Choroid plexus epithelial cell (primary cell): ENCODE results near the gene NFKBIE.

Experiments used
- DNase-seq: peaks from one replicate; pipeline ENCODE4 v3.0.0-alpha.2; 2010; ENCODE audit warnings: low read depth
- H3K4me3 ChIP-seq: 2 replicates; pipeline ENCODE4 v1.5.1; 2011; ENCODE audit warnings: low read depth, mild to moderate bottlenecking, control low read depth, low read length, moderate library complexity
- TF ChIP-seq, protein P1 (sequence below): conservative IDR thresholded peaks from 2 replicates; pipeline ENCODE4 v1.5.1; 2011; ENCODE audit warnings: low read depth, mild to moderate bottlenecking, control low read depth, inconsistent platforms, low read length, moderate library complexity

Gene NFKBIE

DNA sequence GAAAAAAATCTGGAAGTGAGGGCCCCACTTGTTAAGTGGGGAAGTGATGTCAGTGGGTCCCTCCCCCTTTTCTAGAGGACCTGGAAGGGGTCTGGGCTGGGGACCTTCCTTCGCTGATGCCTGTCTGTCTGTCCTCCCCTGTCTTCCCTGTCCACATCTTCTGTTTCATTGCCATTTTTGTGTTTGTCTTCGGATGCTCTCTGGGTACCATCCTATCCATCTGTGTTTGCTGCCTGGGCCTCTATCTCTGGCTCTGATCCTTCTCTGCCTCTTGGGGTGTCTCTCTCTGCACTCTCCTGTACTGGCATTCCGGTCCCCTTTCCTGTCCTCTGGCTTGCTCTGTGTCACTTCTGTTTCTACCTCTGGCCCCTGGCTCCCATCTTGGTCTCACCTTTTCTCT lies 7.2 kb upstream of the NFKBIE start:
- no peak for DNase-seq
- H3K4me3 ChIP-seq: no peak overlapping the region
- TF ChIP-seq, protein P1, sequence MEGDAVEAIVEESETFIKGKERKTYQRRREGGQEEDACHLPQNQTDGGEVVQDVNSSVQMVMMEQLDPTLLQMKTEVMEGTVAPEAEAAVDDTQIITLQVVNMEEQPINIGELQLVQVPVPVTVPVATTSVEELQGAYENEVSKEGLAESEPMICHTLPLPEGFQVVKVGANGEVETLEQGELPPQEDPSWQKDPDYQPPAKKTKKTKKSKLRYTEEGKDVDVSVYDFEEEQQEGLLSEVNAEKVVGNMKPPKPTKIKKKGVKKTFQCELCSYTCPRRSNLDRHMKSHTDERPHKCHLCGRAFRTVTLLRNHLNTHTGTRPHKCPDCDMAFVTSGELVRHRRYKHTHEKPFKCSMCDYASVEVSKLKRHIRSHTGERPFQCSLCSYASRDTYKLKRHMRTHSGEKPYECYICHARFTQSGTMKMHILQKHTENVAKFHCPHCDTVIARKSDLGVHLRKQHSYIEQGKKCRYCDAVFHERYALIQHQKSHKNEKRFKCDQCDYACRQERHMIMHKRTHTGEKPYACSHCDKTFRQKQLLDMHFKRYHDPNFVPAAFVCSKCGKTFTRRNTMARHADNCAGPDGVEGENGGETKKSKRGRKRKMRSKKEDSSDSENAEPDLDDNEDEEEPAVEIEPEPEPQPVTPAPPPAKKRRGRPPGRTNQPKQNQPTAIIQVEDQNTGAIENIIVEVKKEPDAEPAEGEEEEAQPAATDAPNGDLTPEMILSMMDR: no peak

DNA sequence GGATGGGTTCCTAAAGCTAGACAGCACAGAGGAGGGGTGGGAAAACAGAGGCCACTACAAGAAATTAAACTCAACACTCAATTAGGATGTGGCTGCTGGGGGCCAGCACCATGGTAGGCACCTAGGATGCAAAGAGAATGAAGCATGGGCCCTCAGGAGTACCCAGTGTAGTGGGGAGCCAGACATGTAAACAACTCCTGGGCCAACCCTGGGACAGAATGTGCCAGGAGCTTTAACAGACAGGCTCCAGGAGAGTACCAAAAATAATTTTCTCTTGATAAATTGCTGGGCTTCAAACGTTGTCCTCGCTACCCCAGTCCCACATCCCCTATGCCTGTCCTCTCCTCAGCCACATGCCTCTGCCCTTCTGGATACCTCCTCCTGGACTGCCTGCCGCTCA lies 6.6 kb upstream of the NFKBIE start:
- TF ChIP-seq, protein P1: no peak
- no peak overlapping the region for H3K4me3 ChIP-seq
- no peak for DNase-seq

DNA sequence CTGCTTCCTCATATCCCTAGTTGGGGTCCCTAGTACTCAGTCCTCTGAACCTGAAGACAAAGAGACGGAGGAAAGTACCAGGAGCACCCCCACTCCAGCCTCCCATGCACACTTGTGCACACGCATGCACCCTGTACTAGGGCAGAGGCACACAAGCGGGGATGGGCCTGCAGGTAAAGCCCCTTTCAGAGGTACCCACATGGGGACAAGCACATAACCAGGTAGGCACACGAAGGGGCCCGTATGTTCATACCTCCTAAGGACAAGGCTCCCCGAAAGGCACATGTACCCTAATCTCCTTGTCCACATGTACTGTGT lies 6.0 kb upstream of the NFKBIE start:
- DNase-seq: no peak
- TF ChIP-seq, protein P1: no peak
- H3K4me3 ChIP-seq: no peak overlapping the region

DNA sequence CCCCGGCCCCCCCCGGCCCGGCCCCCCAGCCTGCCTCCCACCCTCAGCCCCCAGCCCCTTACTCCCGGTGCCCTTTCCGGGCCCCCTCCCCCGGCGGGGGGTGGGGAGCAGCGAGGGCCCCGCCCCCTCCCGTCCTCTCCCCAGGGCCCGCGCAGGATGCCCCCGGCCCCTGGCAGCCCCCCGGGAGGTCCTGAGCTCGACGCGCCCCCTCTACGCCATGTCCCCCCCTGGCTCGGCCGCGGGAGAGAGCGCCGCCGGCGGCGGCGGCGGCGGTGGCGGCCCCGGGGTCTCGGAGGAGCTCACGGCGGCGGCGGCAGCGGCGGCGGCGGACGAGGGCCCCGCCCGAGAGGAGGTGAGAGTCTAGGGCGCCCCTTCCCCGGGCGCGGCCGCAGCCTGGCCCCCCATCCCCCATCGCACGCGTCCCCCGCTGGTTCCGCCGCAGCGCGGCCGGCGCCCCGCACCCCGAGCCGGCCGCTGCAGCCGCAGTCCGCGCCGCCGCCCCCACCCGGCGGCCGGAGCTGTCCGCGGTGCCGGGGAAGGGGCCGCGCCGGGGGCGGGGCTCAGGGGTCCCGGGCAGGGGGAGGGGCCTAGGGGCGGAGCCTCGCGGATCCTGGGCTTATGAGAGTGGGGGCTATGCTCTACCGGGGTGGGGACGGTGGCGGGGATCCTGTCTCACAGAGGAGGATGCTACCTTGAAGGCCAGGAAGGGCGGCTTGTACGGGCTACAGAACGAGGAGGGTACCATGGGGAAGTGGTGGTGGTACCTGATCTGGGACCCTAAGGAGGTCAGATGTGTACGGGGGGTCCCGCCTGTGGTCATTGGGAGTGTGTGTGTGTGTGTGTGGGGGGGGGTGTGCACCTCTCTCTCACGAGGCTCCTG lies 5.4 kb upstream of the NFKBIE start:
- DNase-seq: no peak
- H3K4me3 ChIP-seq: peak overlapping the region; percentile 17
- TF ChIP-seq, protein P1: no peak

DNA sequence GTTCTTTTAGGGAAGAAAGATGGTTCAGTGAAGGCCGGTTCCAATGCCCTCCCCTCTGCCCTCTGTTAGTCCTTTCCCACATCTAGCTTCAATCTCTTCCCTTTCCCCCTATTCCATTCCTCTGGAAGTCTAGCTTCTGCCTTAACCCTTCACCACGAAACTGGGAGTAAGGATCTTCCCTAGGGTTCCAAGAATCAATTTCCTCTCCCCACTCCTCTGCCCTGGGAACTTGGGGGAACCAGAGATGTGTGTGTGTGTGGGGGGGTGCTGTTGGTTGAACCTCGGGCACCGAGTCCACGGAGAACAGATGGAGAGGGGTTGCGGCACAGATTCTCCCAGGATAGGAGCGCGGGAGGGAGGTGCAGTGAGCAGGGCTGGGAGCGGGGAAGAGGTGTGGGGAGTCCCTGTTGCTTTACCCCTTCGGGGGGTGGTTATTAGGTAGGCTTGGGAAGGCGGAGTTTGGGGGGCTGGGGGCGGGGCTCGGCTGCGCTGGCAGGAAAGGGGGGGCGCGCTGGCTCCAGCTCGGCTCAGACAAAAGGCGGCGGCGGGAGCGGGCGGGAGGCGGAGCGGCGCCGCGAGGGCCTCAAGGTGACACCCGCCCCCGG lies 4.7 kb upstream of the NFKBIE start, which contains the start of gene TMEM151B:
Gene TMEM151B (plus strand): TSS at position 530 of the 605 bp plus-strand sequence. CDS start 293 bp downstream, outside the sequence.
- peak within 1 kb of the TSS; percentile 17 for H3K4me3 ChIP-seq
- TF ChIP-seq, protein P1: no peak
- DNase-seq: no peak

DNA sequence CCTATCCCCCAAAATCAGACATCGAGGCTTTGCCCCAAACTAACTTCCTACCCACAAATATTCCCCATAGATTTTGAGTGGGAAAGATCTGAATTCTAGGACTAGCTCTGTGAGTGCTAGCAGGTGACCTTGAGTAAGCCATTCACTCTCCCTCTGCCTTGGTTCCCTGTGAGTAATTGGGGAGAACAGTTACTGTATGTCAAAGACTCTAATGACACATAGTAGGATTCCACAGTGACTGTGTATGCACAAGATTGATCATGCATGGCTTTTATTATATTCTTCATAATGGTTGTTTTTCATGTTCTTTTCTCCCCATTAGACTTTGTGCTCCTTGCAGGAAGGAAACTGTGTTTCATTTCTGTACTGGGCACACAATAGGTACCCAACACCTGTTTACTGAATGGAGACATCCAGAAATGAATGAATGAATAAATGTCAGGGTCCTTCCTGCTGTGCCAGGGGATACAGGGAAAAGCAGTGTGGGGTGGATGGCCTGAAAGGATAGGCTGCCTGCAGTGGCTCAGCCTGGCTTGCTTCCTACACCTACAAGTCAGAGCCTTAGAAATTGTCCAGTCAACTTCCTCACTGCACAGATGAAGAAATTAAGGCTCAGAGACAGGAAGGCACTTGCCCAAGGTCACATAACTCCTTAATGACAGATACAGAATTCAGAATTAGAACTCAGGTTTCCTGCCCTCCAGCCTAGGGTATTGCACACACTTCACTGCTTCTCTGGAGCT lies 4.0 kb upstream of the NFKBIE start:
- DNase-seq: no peak
- H3K4me3 ChIP-seq: no peak overlapping the region
- TF ChIP-seq, protein P1: no peak
